Progenitor cell of endocrine pancreas (in vitro differentiated cells): Measurements from ENCODE around the gene ASCC3. TPM values are rescaled to one million over a fixed set of nuclear protein-coding genes. Genes with fewer than 3 reads are reported as not detected.

Experiments used
- DNase-seq: peaks from one replicate; pipeline ENCODE4 v3.0.0; 2021; ENCODE audit warnings: low spot score; ENCODE audit not compliant: unreplicated experiment
- H3K27ac Mint-ChIP-seq: 2 replicates; pipeline ENCODE4 v1.8.0; 2021; ENCODE audit warnings: mild to moderate bottlenecking, moderate library complexity, mixed read lengths
- H3K27me3 Mint-ChIP-seq: 2 replicates; pipeline ENCODE4 v1.8.0; 2021; ENCODE audit warnings: mixed read lengths
- H3K36me3 Mint-ChIP-seq: 2 replicates; pipeline ENCODE4 v1.8.0; 2022; ENCODE audit warnings: mixed read lengths; ENCODE audit not compliant: insufficient read depth
- H3K4me1 Mint-ChIP-seq: 2 replicates; pipeline ENCODE4 v1.8.0; 2021; ENCODE audit warnings: low read depth, mixed read lengths
- H3K4me3 Mint-ChIP-seq: 2 replicates; pipeline ENCODE4 v1.8.0; 2021; ENCODE audit warnings: low read depth, mild to moderate bottlenecking, moderate library complexity, mixed read lengths
- H3K9me3 Mint-ChIP-seq: 2 replicates; pipeline ENCODE4 v1.8.0; 2021; ENCODE audit warnings: low read depth, mixed read lengths
- CTCF ChIP-seq: fragments of 200-600 bp; sonication (generic); IDR thresholded peaks from one replicate; pipeline ENCODE4 v1.5.0; 2021; ENCODE audit warnings: antibody characterized with exemption, mild to moderate bottlenecking; ENCODE audit not compliant: unreplicated experiment
- total RNA-seq: library from RNA; stranded (reverse); gene quantifications from 2 replicates; pipeline ENCODE4 v1.2.1, GENCODE V29; 2021

ASCC3 gene
- total RNA-seq, 1 donor from 2014 or later: 36.6 TPM

- Mint-ChIP-seq H3K4me1 (peaks cover 17% of the 10 kb centered on the region), H3K36me3 (peaks cover 8% of the 10 kb centered on the region), H3K27ac (no peak overlapping the region), H3K4me3 (no peak overlapping the region), H3K27me3 (no peaks in the 10 kb centered on the region), H3K9me3 (no peaks in the 10 kb centered on the region)
- no peak for TF ChIP-seq CTCF
- no peak for DNase-seq
Measured at GRCh38 chr6:100595456-100595855, 285.7 kb downstream of the ASCC3 start.

DNA sequence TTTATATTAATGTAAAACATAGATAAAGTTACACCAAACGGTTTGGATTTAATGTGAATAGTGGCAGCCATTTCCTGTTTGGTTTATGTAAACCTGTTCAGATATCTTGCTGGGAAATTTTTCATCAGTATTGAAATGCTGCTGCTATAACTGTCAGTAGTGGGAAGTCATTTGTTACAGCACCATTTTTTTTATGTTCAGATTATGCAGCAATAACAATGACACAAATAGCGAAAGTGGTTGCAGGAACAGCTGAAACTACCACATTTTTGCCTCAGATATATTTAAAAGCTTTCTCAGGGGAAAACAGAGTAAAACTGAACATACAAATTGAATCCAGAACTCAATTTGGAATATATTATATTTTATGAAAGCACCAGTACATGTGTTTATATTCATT lies 287.6 kb downstream of the ASCC3 start:
- H3K4me1 Mint-ChIP-seq: peaks cover 14% of the 10 kb centered on the region
- no peak for TF ChIP-seq CTCF
- no peaks in the 10 kb centered on the region for H3K9me3 Mint-ChIP-seq
- no peak overlapping the region for H3K27ac Mint-ChIP-seq
- no peaks in the 10 kb centered on the region for H3K27me3 Mint-ChIP-seq
- DNase-seq: no peak
- H3K36me3 Mint-ChIP-seq: peaks cover 7% of the 10 kb centered on the region
- H3K4me3 Mint-ChIP-seq: no peak overlapping the region

- peaks cover 13% of the 10 kb centered on the region for H3K4me1 Mint-ChIP-seq
- TF ChIP-seq CTCF: no peak
- no peak for DNase-seq
- H3K36me3 Mint-ChIP-seq: peaks cover 7% of the 10 kb centered on the region
- no peaks in the 10 kb centered on the region for H3K27me3 Mint-ChIP-seq
- H3K9me3 Mint-ChIP-seq: no peaks in the 10 kb centered on the region
- no peak overlapping the region for H3K4me3 Mint-ChIP-seq
- H3K27ac Mint-ChIP-seq: peak overlapping the region; percentile 69
Measured at GRCh38 chr6:100592929-100593328, 288.2 kb downstream of the ASCC3 start.

- no peak for TF ChIP-seq CTCF
- no peak for DNase-seq
- Mint-ChIP-seq H3K36me3 (peaks cover 4% of the 10 kb centered on the region), H3K9me3 (peaks cover 7% of the 10 kb centered on the region), H3K4me1 (no peaks in the 10 kb centered on the region), H3K27ac (no peak overlapping the region), H3K4me3 (no peak overlapping the region), H3K27me3 (no peaks in the 10 kb centered on the region)
Measured at GRCh38 chr6:100577425-100577824, 303.7 kb downstream of the ASCC3 start.

DNA sequence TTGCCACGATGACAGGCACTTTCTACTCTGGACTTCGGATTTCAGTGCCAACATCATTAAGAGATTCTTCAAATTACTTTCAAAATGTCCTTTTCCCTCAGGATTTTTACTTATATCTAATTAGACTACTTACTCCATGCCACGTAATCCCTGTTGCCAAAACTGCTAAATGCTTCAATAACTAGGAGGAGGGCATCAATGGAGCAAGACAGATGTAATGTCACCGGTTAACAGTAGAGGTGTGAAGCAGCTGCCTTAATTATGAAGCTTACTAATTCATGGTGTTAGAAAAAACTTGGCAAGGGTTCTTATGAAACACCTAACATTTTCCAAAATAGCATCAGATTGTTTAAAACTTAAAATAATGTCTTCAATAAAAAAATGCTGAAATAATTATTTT lies 305.2 kb downstream of the ASCC3 start:
- DNase-seq: no peak
- H3K36me3 Mint-ChIP-seq: peaks cover 4% of the 10 kb centered on the region
- H3K27me3 Mint-ChIP-seq: no peaks in the 10 kb centered on the region
- no peak for TF ChIP-seq CTCF
- H3K9me3 Mint-ChIP-seq: peaks cover 7% of the 10 kb centered on the region
- H3K27ac Mint-ChIP-seq: no peak overlapping the region
- no peak overlapping the region for H3K4me3 Mint-ChIP-seq
- H3K4me1 Mint-ChIP-seq: no peaks in the 10 kb centered on the region
